VCaP (cell line): Measurements from ENCODE around the gene MARCKS.

Source experiments
- H3K27ac ChIP-seq: fragments of 450-650 bp; 2 replicates; pipeline ENCODE4 v1.5.1; 2017
- TF ChIP-seq, protein P1 (sequence below): fragments of 450-650 bp; conservative IDR thresholded peaks from 2 replicates; pipeline ENCODE4 v1.5.1; 2017; ENCODE audit warnings: mild to moderate bottlenecking, moderate library complexity

MARCKS gene

GRCh38 chr6:113848811-113849210 lies 8.3 kb upstream of the MARCKS start:
- peak overlapping the region; percentile 9; the same call in 1 of the 2 replicates for H3K27ac ChIP-seq
- TF ChIP-seq, protein P1, sequence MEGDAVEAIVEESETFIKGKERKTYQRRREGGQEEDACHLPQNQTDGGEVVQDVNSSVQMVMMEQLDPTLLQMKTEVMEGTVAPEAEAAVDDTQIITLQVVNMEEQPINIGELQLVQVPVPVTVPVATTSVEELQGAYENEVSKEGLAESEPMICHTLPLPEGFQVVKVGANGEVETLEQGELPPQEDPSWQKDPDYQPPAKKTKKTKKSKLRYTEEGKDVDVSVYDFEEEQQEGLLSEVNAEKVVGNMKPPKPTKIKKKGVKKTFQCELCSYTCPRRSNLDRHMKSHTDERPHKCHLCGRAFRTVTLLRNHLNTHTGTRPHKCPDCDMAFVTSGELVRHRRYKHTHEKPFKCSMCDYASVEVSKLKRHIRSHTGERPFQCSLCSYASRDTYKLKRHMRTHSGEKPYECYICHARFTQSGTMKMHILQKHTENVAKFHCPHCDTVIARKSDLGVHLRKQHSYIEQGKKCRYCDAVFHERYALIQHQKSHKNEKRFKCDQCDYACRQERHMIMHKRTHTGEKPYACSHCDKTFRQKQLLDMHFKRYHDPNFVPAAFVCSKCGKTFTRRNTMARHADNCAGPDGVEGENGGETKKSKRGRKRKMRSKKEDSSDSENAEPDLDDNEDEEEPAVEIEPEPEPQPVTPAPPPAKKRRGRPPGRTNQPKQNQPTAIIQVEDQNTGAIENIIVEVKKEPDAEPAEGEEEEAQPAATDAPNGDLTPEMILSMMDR: no peak

DNA sequence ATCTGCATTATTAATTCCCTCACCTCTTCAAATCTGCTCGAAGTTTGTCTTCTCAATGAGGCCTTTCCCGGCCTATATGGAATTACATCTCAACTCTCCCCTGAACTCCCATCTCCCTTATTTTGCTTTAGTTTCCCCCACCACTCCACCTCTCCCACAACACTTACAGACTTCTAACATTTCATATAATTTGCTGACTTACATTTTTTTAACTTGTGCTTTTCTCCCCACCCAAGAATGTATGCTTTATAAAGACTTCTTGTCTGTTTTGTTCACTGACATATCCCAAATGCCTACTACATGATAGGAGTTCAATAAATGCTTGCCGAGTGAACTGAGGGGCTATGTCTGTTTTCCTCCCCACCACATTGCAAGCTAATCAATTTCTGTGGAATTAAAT lies 3.9 kb upstream of the MARCKS start:
- peak overlapping the region; percentile 98; the same call in 1 of the 2 replicates for H3K27ac ChIP-seq
- TF ChIP-seq, protein P1: no peak

DNA sequence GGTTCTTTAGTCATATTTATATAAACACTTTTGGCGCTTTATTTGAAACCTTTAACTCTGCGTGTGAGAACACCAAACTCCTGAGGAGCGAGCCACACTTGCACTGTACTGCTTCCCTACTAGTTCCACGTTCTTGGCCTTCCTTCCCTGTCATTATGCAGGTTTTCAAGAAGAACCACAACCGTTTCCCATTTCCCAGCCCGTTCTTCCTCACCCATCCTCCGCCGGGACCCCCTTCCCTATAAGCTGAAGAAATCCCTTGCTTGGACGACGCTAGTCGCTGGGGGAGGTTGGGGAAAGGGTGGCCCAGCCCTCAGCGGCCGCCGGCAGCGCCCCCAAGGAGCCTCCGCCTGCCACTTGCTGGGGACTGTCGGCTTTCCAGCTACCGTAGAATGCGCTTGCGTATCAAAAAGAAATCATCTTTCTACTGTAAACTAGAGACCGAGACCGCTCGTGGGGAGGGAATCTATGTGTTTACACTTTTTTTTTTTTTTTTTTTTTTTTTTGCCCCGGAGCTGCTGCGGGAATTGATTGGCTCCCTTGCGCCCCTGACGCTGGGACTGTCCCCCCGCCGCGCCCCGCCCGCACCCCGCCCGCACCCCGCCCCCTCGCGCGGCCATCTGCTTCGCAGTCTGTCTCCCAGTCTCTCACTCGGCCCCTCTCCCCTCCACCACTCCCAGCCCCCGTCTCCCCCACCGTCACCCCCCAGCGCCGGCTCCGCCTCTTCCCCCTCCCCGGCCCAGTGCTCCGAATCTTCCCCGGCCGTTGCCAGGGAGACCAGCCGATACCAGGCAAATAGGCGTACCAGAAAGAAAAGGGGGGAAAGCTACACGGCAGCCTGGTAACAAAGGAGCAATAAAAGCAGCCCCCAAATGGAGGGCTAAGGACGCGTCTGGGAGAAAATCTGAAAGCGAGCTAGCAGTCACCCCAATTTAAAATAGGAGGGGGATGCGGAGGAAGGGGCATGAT lies 2.3 kb upstream of the MARCKS start:
- H3K27ac ChIP-seq: peak overlapping the region; percentile 98
- TF ChIP-seq, protein P1: peak; percentile 37

DNA sequence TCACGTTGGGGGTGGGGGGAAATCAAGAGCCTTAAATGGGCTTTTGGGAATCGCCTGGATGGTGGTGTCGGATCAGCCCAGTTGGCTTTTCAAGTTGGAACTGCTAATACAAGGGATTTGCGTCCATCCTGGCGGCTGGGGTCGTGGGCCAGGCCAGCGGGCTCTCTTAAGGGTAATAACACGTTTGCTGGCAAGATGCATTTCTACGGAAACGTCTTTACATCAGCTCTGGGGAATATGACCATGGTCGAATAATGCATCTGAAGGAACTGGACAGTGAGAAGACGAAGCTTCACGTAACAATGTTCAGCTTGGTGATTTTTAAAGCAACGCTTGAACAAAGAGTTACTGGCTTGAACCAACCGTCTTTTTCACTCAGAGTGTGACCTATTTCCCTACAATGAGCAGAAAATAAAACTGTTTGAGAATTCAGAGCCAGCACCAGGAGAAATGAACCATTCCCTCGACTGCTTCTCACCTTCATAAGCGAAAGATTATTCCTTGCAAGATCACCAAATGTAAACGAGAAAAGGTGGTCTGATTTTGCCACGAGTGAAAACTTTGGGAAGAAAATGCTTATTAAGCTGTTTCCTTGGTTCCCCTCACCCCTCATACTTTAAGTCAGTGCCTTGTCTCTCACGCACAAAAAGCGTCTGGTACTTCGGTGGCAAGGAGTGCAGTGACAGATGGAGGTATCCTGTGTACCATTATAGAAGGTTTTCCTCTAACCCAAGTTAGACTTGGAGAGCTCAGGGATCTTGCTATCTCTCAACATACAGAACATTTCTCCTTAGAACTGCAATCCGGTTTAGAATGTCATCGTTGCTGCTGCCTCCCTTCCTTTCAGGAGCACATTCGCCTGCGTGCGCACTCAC lies 1.4 kb upstream of the MARCKS start:
- H3K27ac ChIP-seq: peak overlapping the region; percentile 98
- TF ChIP-seq, protein P1: no peak

GRCh38 chr6:113856375-113856624 lies 845 bp upstream of the MARCKS start:
- peak overlapping the region; percentile 98 for H3K27ac ChIP-seq
- TF ChIP-seq, protein P1: no peak

DNA sequence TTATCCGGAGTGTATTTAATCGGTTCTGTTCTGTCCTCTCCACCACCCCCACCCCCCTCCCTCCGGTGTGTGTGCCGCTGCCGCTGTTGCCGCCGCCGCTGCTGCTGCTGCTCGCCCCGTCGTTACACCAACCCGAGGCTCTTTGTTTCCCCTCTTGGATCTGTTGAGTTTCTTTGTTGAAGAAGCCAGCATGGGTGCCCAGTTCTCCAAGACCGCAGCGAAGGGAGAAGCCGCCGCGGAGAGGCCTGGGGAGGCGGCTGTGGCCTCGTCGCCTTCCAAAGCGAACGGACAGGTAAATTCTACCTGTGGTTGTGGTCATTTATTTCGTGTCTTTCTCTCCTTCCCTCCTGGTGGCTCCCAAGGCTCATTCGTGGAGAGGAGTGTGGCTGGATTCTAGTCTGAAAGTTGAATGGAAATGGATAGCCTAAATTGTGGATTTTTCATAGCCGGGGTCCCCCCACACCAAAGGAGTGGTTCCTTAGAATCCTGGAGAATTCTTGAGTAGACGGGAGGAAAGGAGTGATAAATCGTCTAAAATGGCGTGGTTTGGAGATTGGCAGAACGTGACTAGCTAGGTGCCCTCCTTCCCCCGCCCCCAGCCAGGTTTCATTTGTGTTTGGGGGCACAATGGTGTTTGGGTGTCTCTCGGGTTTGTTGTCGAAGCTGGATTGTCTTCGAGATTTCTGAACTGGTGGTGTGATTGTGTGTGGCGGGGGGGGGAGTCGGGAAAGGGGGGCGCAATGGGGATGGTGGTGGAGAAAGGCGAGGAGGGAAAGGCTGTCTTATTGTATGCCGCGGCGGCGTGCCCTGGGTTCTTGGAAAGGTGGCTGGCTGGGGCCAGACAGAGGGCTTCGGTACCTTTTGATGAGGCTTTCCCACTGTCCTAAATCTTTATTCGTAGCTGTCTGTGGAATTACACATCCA lies 673 bp downstream of the MARCKS start:
- TF ChIP-seq, protein P1: no peak
- H3K27ac ChIP-seq: peak overlapping the region; percentile 98
